Prostate gland (tissue), 2 donors: ENCODE measurements around the gene STK11. TPM values are rescaled to one million over a fixed set of nuclear protein-coding genes. Genes with fewer than 3 reads are reported as not detected.
"Not testable (repeated sequence)": the region's sequence is repeated elsewhere in the genome, so short reads cannot be mapped to it uniquely, and the experiment has no call there.

Source experiments
- DNase-seq: peaks from one replicate; pipeline ENCODE4 v3.0.0-alpha.2; 2019; ENCODE audit warnings: low spot score
- H3K27ac ChIP-seq, 2 donors: fragments of 200-600 bp; sonication (generic); 2 replicates each; pipeline ENCODE4 v1.5.1; 2017 to 2019
- H3K27me3 ChIP-seq: fragments of 200-600 bp; sonication (generic); replicated peaks from 2 replicates; pipeline ENCODE4 v1.5.1; 2019; ENCODE audit not compliant: insufficient read depth
- H3K36me3 ChIP-seq, 2 donors: fragments of 200-600 bp; sonication (generic); 1 replicate in 1 of 2; 2 replicates in 1 of 2; pipeline versions ENCODE4 v1.5.1 to v1.8.1; 2017 to 2019
- H3K4me1 ChIP-seq: fragments of 200-600 bp; sonication (generic); replicated peaks from 2 replicates; pipeline ENCODE4 v1.5.1; 2019
- H3K4me3 ChIP-seq, 2 donors: fragments of 200-600 bp; sonication (generic); 2 replicates each; pipeline ENCODE4 v1.5.1; 2017 to 2019
- H3K9me3 ChIP-seq: fragments of 200-600 bp; sonication (generic); 2 replicates; pipeline ENCODE4 v1.5.1; 2017
- CTCF ChIP-seq, 4 experiments: fragments of 200-600 bp in 2 of 4; fragments of 450-650 bp in 2 of 4; sonication (generic) in 2 of 4; IDR thresholded peaks; 1 replicate in 3 of 4; 2 replicates in 1 of 4; pipeline ENCODE4 v1.5.1; 2016 to 2019; ENCODE audit warnings: antibody characterized with exemption in 4 of 4, mild to moderate bottlenecking in 2 of 4, moderate library complexity in 2 of 4
- POLR2A ChIP-seq: fragments of 450-650 bp; IDR thresholded peaks from one replicate; pipeline ENCODE4 v1.6.1; 2016; ENCODE audit warnings: antibody characterized with exemption, mild to moderate bottlenecking
- POLR2AphosphoS5 ChIP-seq: sonication (generic); formaldehyde crosslinking; IDR thresholded peaks from one replicate; pipeline ENCODE4 v1.6.1; 2017; ENCODE audit warnings: antibody characterized with exemption
- WGBS: methylation state at CpG from one replicate; pipeline ENCODE4 v1.1.5; 2018; 5-methylcytosine and 5-hydroxymethylcytosine counted together
- intact Hi-C: fragments of 100-400 bp; cut with DNase I; formaldehyde crosslinking; loops from one replicate; pipeline ENCODE4 v1.14.2; 2022
- total RNA-seq, 2 donors: library from RNA; depleted of rRNA; stranded (reverse); fragments of >200 nt; gene quantifications; one replicate each; pipeline ENCODE4 v1.1.0, GENCODE V29; 2016

Gene STK11
- total RNA-seq, 2 donors from 2014 or later = 75.1 to 157 TPM

DNA sequence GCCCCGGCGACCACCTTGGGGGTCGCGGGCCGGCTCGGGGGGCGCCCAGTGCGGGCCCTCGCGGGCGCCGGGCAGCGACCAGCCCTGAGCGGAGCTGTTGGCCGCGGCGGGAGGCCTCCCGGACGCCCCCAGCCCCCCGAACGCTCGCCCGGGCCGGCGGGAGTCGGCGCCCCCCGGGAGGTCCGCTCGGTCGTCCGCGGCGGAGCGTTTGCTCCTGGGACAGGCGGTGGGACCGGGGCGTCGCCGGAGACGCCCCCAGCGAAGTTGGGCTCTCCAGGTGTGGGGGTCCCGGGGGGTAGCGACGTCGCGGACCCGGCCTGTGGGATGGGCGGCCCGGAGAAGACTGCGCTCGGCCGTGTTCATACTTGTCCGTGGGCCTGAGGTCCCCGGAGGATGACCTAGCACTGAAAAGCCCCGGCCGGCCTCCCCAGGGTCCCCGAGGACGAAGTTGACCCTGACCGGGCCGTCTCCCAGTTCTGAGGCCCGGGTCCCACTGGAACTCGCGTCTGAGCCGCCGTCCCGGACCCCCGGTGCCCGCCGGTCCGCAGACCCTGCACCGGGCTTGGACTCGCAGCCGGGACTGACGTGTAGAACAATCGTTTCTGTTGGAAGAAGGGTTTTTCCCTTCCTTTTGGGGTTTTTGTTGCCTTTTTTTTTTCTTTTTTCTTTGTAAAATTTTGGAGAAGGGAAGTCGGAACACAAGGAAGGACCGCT lies 729 bp downstream of the STK11 start:
- intact Hi-C loops = no loop called here
- H3K27ac ChIP-seq = peak overlapping the region; percentile 68 to 79
- no peak for DNase-seq
- H3K4me1 ChIP-seq = peaks cover 14% of the 10 kb centered on the region
- no peaks in the 10 kb centered on the region for H3K9me3 ChIP-seq
- H3K36me3 ChIP-seq = no peaks in the 10 kb centered on the region
- TF ChIP-seq CTCF (IDR thresholded peaks at IDR 0.05) = no peak
- TF ChIP-seq POLR2AphosphoS5 = no peak
- TF ChIP-seq POLR2A = no peak
- 1% methylated on average over 40 of the region's 78 CpGs for WGBS
- H3K27me3 ChIP-seq = no peaks in the 10 kb centered on the region
- H3K4me3 ChIP-seq = peak overlapping the region; percentile 61 to 68

DNA sequence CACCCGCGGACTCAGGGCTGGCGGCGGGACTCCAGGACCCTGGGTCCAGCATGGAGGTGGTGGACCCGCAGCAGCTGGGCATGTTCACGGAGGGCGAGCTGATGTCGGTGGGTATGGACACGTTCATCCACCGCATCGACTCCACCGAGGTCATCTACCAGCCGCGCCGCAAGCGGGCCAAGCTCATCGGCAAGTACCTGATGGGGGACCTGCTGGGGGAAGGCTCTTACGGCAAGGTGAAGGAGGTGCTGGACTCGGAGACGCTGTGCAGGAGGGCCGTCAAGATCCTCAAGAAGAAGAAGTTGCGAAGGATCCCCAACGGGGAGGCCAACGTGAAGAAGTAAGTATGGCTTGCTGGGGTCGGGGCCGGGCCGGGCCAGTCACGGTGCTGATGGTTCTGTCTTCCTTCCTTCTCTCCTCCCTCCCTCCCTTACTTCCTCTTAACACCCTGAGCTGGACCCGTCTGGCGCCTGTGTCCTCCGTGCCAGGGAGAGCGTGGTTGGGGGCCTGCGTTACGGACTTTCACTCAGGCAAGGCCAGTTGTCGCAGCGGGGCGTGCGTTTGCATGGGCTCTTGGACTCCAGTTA lies 1.4 kb downstream of the STK11 start:
- 2% methylated on average over 38 of the region's 38 CpGs for WGBS
- Histone ChIP-seq H3K9me3 (no peaks in the 10 kb centered on the region), H3K27me3 (no peaks in the 10 kb centered on the region), H3K4me3 (peak overlapping the region; percentile 61 to 68), H3K4me1 (peaks cover 20% of the 10 kb centered on the region), H3K27ac (peak overlapping the region; percentile 68 to 79), H3K36me3 (no peaks in the 10 kb centered on the region)
- no peak for TF ChIP-seq POLR2AphosphoS5
- TF ChIP-seq POLR2A = no peak
- no peak for TF ChIP-seq CTCF (IDR thresholded peaks at IDR 0.05)
- DNase-seq = no peak
- intact Hi-C loops = no loop called here

GRCh38 chr19:1208830-1209229 lies 3.3 kb downstream of the STK11 start:
- H3K4me3 ChIP-seq, H3K27ac ChIP-seq, DNase-seq, H3K36me3 ChIP-seq, H3K27me3 ChIP-seq, intact Hi-C loops, H3K9me3 ChIP-seq: not testable (repeated sequence)
- 73% methylated on average over 10 of the region's 10 CpGs for WGBS
- peaks cover 27% of the 10 kb centered on the region for H3K4me1 ChIP-seq

- WGBS = 80% methylated on average over 13 of the region's 13 CpGs
- Histone ChIP-seq H3K9me3 (no peaks in the 10 kb centered on the region), H3K36me3 (no peaks in the 10 kb centered on the region), H3K4me1 (peaks cover 40% of the 10 kb centered on the region), H3K4me3 (no peak overlapping the region), H3K27ac (peak overlapping the region in 1 of 2 donors; percentile 14), H3K27me3 (no peaks in the 10 kb centered on the region)
- no peak for DNase-seq
- intact Hi-C loops = no loop called here
- TF ChIP-seq POLR2AphosphoS5 (no peak), CTCF (IDR thresholded peaks at IDR 0.05) (no peak), POLR2A (no peak)
Observed at GRCh38 chr19:1210227-1210538, 4.6 kb downstream of the STK11 start.

DNA sequence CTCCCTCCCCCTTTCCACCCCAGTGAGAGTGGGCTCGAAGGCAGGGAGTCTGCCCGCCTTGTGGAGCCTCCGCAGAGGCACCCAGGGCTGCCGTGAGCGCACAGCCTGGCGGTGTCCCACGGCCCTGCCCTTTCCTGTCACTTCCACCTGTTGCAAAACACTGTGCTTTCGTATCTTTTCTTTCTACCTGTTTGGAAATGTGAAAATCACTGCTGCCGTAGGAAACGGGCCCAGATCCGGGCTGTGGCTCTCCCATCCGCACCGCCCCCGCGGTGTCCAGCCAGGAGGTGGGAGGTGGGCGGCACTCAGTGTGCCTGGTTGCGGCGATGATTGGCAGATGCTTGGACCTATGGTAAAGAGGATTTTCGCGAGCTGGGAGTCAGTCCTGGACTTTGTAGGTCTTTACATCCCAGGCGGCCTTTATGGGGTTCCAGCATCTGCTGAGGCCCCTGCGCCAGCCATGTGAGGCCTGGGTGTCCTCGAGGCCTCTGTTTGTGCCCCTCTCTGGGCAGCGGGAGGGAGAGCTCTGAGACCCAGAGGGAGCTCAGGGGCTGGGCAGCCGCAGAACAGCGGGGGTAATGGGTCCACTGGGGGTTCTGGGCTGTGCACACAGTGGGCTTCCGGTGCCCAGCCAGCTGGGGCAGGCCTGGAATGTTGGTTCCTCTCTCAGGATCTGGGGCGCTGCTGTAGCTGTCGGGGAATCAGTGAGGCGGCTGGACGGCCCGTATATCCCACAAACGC lies 6.1 kb downstream of the STK11 start:
- intact Hi-C loops = no loop called here
- Histone ChIP-seq H3K27me3 (no peaks in the 10 kb centered on the region), H3K4me1 (peaks cover 44% of the 10 kb centered on the region), H3K27ac (peak overlapping the region; percentile 53 to 67), H3K9me3 (no peaks in the 10 kb centered on the region), H3K4me3 (no peak overlapping the region), H3K36me3 (no peaks in the 10 kb centered on the region)
- 57% methylated on average over 33 of the region's 33 CpGs for WGBS
- peak; percentile 87 for DNase-seq
- TF ChIP-seq POLR2AphosphoS5 (peak; percentile 65), CTCF (IDR thresholded peaks at IDR 0.05) (no peak)
